Coronary artery (tissue), 2 donors: ENCODE results near the gene AJM1.

Experiments
- DNase-seq: peaks from one replicate; pipeline ENCODE4 v3.0.0-alpha.2; 2017; ENCODE audit warnings: low spot score
- H3K27ac ChIP-seq, 2 donors: fragments of 200-600 bp; sonication (generic); one replicate each; pipeline ENCODE4 v1.5.1; 2016 to 2019
- H3K4me3 ChIP-seq: fragments of 200-600 bp; sonication (generic); 2 replicates; pipeline ENCODE4 v1.5.1; 2016; ENCODE audit warnings: mild to moderate bottlenecking, moderate library complexity
- CTCF ChIP-seq: fragments of 200-600 bp; sonication (generic); IDR thresholded peaks from one replicate; pipeline ENCODE4 v1.5.1; 2019; ENCODE audit warnings: antibody characterized with exemption

AJM1 gene

GRCh38 chr9:136885950-136886578 is 43.8 kb downstream of the AJM1 start, which contains the start of gene TRAF2:
Gene TRAF2, plus strand, starts transcription at chr9:136886516. Its CDS starts 12,225 bp downstream, at chr9:136898741.
- no peak for TF ChIP-seq CTCF
- peak; percentile 97 for DNase-seq
- H3K27ac ChIP-seq, result peak within 1 kb of the TSS; percentile 65 to 87
- H3K4me3 ChIP-seq, result peak within 1 kb of the TSS; percentile 88

- H3K4me3 ChIP-seq, result peak overlapping the region; percentile 88
- H3K27ac ChIP-seq, result peak overlapping the region; percentile 65 to 87
- DNase-seq, result no peak
- TF ChIP-seq CTCF, result no peak
Measured at GRCh38 chr9:136886610-136887597, 44.6 kb downstream of the AJM1 start.

- Histone ChIP-seq H3K4me3 (no peak overlapping the region), H3K27ac (no peak overlapping the region)
- no peak for TF ChIP-seq CTCF
- DNase-seq, result no peak
Measured at GRCh38 chr9:136888454-136888853, 46.2 kb downstream of the AJM1 start.

- no peak for TF ChIP-seq CTCF
- no peak for DNase-seq
- no peak overlapping the region for H3K4me3 ChIP-seq
- no peak overlapping the region for H3K27ac ChIP-seq
Measured at GRCh38 chr9:136889858-136890257, 47.6 kb downstream of the AJM1 start.

- Histone ChIP-seq H3K27ac (no peak overlapping the region), H3K4me3 (no peak overlapping the region)
- no peak for DNase-seq
- no peak for TF ChIP-seq CTCF
Measured at GRCh38 chr9:136890661-136891060, 48.4 kb downstream of the AJM1 start.
